ENCODE measurements around the gene ADRM1. TPM values are rescaled to one million over a fixed set of nuclear protein-coding genes. Genes with fewer than 3 reads are reported as not detected.

The ADRM1 gene
- total and polyA plus RNA-seq, 10 of the 15 experiments (the other 5 are each of a cell fraction or from before 2014, with no cell fraction given): 3.4 to 213 (median 95.9) TPM

DNA sequence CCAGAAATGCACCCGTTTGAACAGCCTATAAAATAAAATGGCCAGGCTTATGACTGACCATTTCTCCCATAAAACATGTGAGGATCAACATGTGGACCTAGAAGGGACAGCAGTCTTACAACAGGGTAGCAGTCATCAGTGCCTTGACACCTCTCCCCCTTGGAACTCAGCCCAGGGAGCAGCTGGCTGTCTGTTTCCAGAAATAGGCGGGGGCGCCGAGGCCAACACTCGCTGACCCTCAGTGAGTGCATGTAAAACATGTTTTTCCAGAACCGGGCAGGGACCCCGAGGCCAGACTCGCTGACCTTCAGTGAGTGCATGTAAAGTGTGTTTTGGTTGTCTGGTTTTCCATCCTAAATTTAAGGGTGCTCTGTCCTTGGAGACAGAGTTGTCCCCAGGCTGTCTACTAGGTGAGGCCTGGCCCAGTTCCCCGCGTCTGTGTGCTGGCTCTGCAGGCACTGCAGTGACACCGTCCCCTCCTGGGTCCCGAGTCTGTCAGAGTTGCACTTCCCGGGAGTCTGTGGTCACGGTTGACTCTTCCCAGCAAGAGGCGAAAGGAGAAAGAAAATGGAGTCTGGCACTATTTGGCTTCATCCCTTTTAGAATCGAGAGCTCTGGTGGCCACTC lies 19.8 kb upstream of the ADRM1 start:
- 98% methylated on average over 16 of the region's 16 CpGs for WGBS (ENCODE audit: insufficient coverage, insufficient replicate concordance, low lambda C conversion rate, missing lambda C conversion rate)
- in situ Hi-C loops (cut with MboI): no loop called here
- Histone ChIP-seq H3K4me2 (ENCODE audit: control insufficient read depth, insufficient read depth) (no peak overlapping the region), H3K4me1 (ENCODE audit: control insufficient read depth, insufficient read depth, low read length) (no peaks in the 10 kb centered on the region), H3K79me2 (ENCODE audit: control insufficient read depth, insufficient read depth, low read length) (no peaks in the 10 kb centered on the region), H3K36me3 (ENCODE audit: control insufficient read depth in 2 of 2, insufficient read depth in 2 of 2, low read length in 1 of 2) (peaks cover 23 to 24% of the 10 kb centered on the region in 2 experiments; a peak in 3 of 4 replicates), H4K20me1 (ENCODE audit: control insufficient read depth, insufficient read depth) (no peaks in the 10 kb centered on the region), H3K27me3 (replicated peaks in 1 of 2; ENCODE audit: control insufficient read depth in 2 of 2, insufficient read depth in 2 of 2, low read length in 1 of 2) (no peaks in the 10 kb centered on the region), H3K9ac (ENCODE audit: control insufficient read depth, insufficient read depth, low read length) (no peak overlapping the region), H3K9me3 (replicated peaks; ENCODE audit: control insufficient read depth, insufficient read depth, low read length) (no peaks in the 10 kb centered on the region), H2AFZ (ENCODE audit: control insufficient read depth, low read depth, low read length) (no peak overlapping the region), H3K4me3 (no peak overlapping the region), H3K27ac (ENCODE audit: control insufficient read depth, insufficient read depth) (no peak overlapping the region)
- no TSS peak for BruUV-seq (replicated peaks)
- CTCF ChIA-PET: no interaction called here
- intact Hi-C loops (cut with micrococcal nuclease; ENCODE audit: unreplicated experiment): no loop called here
- SMC1A ChIA-PET (ENCODE audit: uncharacterized antibody, unreplicated experiment): no interaction called here
- ATAC-seq (no peak), DNase-seq (ENCODE audit: low read depth, low spot score) (no peak), FAIRE-seq (no peak)
- RAD21 ChIA-PET (ENCODE audit: unreplicated experiment): no interaction called here
- POLR2A ChIA-PET: no interaction called here
- no peak for TF ChIP-seq KLF5 (IDR thresholded peaks at IDR 0.05; ENCODE audit: partially characterized antibody)
- TF ChIP-seq, protein P1, sequence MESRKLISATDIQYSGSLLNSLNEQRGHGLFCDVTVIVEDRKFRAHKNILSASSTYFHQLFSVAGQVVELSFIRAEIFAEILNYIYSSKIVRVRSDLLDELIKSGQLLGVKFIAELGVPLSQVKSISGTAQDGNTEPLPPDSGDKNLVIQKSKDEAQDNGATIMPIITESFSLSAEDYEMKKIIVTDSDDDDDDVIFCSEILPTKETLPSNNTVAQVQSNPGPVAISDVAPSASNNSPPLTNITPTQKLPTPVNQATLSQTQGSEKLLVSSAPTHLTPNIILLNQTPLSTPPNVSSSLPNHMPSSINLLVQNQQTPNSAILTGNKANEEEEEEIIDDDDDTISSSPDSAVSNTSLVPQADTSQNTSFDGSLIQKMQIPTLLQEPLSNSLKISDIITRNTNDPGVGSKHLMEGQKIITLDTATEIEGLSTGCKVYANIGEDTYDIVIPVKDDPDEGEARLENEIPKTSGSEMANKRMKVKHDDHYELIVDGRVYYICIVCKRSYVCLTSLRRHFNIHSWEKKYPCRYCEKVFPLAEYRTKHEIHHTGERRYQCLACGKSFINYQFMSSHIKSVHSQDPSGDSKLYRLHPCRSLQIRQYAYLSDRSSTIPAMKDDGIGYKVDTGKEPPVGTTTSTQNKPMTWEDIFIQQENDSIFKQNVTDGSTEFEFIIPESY (IDR thresholded peaks at IDR 0.05): no peak
- no peak for TF ChIP-seq IRF4 (IDR thresholded peaks at IDR 0.05; ENCODE audit: low read depth, low read length)
- TF ChIP-seq, protein P2, sequence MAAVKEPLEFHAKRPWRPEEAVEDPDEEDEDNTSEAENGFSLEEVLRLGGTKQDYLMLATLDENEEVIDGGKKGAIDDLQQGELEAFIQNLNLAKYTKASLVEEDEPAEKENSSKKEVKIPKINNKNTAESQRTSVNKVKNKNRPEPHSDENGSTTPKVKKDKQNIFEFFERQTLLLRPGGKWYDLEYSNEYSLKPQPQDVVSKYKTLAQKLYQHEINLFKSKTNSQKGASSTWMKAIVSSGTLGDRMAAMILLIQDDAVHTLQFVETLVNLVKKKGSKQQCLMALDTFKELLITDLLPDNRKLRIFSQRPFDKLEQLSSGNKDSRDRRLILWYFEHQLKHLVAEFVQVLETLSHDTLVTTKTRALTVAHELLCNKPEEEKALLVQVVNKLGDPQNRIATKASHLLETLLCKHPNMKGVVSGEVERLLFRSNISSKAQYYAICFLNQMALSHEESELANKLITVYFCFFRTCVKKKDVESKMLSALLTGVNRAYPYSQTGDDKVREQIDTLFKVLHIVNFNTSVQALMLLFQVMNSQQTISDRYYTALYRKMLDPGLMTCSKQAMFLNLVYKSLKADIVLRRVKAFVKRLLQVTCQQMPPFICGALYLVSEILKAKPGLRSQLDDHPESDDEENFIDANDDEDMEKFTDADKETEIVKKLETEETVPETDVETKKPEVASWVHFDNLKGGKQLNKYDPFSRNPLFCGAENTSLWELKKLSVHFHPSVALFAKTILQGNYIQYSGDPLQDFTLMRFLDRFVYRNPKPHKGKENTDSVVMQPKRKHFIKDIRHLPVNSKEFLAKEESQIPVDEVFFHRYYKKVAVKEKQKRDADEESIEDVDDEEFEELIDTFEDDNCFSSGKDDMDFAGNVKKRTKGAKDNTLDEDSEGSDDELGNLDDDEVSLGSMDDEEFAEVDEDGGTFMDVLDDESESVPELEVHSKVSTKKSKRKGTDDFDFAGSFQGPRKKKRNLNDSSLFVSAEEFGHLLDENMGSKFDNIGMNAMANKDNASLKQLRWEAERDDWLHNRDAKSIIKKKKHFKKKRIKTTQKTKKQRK (IDR thresholded peaks at IDR 0.05; ENCODE audit: low read depth, low read length): no peak
- TF ChIP-seq RAD51 (IDR thresholded peaks at IDR 0.05): no peak
- TF ChIP-seq, protein P3, sequence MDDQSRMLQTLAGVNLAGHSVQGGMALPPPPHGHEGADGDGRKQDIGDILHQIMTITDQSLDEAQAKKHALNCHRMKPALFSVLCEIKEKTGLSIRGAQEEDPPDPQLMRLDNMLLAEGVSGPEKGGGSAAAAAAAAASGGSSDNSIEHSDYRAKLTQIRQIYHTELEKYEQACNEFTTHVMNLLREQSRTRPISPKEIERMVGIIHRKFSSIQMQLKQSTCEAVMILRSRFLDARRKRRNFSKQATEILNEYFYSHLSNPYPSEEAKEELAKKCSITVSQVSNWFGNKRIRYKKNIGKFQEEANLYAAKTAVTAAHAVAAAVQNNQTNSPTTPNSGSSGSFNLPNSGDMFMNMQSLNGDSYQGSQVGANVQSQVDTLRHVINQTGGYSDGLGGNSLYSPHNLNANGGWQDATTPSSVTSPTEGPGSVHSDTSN (IDR thresholded peaks at IDR 0.05; ENCODE audit: insufficient replicate concordance, low read depth, low read length): no peak
- no peak for TF ChIP-seq GABPA (IDR thresholded peaks at IDR 0.05; ENCODE audit: low read depth)
- no peak for TF ChIP-seq CUX1 (IDR thresholded peaks at IDR 0.05; ENCODE audit: insufficient replicate concordance, low read depth, low read length)
- TF ChIP-seq USF2 (IDR thresholded peaks at IDR 0.05; ENCODE audit: borderline replicate concordance, low read depth, low read length): no peak
- no peak for TF ChIP-seq SMARCA5 (IDR thresholded peaks at IDR 0.05)
- TF ChIP-seq ZNF384 (IDR thresholded peaks at IDR 0.05; ENCODE audit: borderline replicate concordance, low read depth, low read length): no peak
